GM21515 (cell line): ENCODE data around the gene EDA2R.
A peak's percentile ranks its signal among the peaks of the same experiment; 100 is the strongest.

Source experiments
- ATAC-seq: cut with Tn5 transposase; IDR thresholded peaks from one replicate; pipeline ENCODE4 v1.9.1; 2021; ENCODE audit not compliant: unreplicated experiment

EDA2R gene, protein sequence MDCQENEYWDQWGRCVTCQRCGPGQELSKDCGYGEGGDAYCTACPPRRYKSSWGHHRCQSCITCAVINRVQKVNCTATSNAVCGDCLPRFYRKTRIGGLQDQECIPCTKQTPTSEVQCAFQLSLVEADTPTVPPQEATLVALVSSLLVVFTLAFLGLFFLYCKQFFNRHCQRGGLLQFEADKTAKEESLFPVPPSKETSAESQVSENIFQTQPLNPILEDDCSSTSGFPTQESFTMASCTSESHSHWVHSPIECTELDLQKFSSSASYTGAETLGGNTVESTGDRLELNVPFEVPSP

DNA sequence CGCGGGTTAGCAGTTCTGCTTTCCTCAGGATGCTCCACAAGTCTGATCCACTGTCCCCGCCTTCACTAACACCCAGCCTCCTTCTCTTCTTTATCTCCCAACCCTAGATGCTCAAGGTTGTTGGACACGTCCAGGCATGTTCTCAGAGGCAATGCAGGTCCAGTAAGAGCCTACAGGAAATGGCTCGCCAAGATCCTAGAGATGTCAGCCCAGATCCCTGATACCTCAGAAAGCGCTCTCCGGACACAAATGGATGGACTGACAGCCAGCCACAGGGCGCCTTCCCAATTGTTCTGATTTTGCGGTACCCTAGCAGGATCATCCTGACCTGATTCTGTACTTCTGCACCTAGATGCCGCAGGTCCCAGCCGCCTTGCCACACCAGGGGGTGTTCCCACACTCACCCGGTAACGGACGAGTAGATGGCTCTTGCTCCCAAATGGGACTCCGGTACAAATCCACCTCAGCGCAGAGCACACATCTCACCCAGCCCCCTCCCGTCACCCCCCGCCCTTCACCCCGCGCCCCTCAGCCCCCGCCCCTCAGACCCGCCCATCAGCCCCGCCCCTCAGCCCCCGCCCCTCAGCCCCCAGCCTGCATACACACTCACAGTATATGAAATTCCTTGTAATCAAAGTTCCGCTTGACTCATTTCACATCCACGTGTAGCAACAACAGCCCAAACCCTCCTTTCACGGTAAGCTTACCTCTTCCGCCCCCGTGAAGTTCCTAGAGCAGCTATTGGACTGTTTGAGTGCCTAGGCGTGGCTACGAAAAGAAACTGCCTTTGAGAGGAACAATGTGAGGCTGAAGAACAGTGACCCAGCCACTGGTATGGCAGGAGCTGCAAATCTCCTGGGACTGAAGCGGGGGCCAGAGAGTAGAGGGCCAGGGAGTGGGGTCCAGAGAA lies at the start of gene EDA2R:
TSS of gene EDA2R (minus strand) at position 488 of the 910 bp plus-strand sequence. CDS start 23,058 bp downstream, outside the sequence.
- peak; percentile 96 for ATAC-seq

DNA sequence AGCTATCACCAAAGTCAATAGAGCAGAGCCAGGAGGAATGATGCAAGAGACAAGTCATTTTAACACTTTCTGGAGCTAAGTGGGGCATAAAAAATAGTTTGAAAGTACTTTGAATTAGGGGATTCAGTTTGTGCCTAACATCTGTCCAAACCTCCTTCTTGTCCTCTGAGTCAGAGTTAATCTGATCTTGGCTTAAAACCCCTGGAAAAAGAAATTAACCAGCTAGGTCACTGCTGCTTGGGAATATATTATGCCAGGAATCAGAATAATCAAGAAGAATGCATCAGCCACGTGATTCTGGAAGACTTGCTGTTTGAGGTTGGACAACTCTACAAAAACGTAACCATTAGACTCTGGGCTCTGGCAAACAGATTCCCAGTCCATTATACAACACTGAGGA lies 45.3 kb upstream of the EDA2R start:
- no peak for ATAC-seq

DNA sequence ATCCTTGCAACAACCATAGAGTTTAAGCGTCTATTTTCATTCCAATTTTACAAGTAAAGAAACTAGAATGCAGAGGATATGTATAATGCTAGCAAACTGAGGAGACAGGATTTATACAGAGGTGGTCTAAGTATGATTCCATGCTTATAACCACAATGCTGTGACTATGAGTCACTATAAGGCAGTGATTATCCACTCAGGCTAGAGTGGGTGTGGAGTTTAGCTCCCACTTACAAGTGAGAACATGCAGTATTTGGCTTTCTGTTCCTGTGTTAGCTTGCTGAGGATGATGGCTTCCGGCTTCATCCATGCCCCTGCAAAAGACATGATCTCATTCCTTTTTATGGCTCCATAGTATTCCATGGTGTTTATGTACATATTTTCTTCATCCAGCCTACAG lies 41.6 kb upstream of the EDA2R start:
- ATAC-seq: no peak

DNA sequence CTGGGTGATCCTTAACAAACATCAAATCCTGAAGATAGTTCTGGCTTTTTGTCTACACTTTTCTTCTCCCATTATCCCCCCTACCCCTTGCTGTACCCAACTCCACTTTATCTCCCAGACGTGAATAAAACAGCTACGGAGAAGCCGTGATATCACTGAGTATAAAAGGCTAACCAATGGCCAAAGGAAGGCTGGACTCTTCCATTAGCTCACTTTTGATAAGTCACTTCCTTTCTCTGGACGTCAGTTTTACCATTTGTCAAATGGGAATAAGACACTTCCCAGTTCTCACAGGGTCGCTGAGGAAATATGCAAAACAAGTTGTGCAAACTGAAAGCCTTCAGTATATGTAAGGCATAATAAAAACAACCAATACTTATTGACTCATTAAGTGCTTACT lies 38.6 kb upstream of the EDA2R start:
- ATAC-seq: no peak

DNA sequence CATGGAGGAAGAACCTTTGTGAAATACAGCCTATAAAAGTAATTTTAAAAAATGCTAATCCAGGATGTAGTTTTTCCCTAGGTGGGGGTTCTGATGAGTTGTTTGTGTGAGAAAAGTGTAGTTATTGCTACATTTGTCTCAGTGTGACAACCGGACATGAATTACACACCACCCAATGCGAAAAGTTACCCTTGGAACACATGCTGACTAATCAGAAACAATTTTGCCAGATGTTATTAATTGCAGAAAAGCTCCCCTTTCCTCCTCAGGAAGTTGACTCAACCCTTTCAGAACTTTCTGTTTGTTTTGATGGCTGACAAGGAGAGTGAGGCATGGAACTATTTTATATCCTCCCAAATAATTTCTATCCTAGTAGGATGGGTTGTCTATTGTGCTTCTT lies 38.1 kb upstream of the EDA2R start:
- ATAC-seq: no peak

DNA sequence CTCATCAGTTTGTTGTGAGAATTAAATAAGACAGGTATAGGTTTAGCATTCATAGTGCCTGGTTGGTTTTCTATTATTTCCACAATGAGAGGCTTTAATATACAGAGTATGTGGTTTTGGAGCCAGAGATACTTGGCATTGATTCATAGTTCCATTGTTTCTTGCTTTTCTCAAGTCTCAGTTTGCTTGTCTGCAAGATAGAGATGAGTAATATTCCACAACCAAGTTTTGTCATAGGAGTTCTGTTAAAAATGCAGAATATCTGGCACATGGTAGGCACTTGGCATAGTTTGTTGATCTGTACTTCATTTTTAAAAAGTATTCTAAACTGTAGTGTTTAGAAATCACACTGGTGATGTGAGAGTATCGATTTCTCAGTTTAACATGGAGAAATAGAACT lies 37.5 kb upstream of the EDA2R start:
- no peak for ATAC-seq

DNA sequence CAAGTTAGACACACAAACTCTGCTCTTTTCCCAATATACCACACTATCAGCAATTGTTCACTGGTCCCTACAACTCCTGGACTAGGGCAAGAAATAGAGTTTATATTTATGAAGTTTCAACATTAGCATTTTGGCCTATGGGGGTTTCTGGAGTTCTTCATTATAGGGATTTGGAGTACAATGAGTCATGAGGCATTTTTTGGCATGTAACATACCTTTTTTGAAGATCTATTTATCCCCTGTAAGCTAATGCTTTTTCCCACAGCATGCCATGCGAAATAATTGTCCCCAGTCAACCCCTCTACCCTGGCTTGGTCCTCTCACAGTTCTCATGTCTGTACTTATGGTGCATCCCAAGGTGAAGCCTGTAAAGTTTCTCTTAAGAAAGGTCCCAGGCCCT lies 36.7 kb upstream of the EDA2R start:
- no peak for ATAC-seq

DNA sequence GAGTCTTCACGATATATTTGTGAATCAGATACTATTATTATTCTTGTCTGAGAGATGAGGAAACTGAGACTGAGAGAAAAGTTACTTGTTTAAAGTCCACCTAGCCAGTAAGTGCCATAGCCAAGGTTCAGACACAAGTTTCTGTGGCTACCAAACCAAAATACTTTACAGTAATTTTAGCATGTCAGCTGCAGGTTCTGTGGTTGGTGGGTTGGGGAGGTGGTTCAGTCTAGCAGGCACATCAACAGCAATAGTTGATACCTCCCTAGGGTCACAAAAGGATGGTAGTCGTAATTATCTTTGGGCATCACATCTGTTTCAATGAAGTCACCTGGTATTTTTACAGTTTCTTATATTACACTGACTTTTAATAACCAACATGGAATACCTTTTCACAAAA lies 35.6 kb upstream of the EDA2R start:
- no peak for ATAC-seq

DNA sequence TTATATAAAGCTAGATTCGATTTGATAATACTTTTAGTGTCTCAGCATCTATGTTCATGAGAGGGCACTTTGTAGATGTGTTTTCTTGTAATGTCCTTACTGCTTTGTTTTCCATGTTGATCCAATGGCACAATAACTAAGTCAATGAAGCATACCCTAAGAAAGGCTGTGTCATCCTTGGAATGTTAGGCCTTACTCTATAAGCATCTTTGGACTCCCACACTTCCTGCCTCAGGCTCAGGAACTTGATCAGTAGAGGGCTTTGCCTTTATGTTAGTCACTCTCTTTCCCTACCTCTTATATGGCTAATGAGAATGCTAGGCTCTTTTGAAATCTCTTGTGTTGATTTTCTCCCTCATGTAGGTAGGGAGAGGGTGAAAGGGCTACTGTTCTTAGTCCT lies 33.2 kb upstream of the EDA2R start:
- ATAC-seq: no peak

DNA sequence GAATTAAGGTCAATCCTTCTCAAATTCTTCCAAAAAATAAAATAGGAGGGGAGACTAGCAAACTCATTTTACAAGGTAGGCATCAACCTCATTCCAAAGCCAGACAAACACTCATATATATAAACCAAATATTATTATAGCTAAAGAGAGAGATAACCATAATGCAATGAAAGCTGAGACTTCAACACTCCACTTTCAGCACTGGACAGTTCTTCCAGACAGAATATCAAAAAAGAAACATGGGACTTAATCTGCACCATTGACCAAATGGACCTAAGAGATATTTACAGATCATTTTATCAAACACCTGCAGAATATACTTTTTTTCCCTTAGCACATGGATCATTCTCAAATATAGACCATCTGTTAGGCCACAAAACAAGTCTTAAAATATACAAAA lies 15.5 kb upstream of the EDA2R start:
- ATAC-seq: no peak

DNA sequence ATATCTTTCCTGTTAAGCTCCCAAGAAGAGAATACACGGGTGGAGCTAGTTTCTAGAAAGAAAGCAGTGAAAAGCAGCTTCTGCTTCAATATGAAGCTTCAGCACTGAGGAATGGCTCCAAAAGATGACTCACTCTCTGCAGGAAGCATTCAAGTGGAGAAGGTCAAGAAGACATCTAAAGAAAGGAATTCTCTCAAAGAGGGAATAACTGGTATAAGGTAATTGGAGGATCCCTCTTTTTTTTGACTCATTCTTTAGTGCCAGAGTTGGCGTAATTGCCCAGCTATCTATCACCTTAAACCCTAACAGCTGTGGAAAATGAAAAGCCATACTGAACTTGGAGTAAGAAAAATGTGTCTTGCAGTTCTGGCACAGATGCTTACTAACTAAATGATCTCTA lies 3.5 kb downstream of the EDA2R start:
- no peak for ATAC-seq

DNA sequence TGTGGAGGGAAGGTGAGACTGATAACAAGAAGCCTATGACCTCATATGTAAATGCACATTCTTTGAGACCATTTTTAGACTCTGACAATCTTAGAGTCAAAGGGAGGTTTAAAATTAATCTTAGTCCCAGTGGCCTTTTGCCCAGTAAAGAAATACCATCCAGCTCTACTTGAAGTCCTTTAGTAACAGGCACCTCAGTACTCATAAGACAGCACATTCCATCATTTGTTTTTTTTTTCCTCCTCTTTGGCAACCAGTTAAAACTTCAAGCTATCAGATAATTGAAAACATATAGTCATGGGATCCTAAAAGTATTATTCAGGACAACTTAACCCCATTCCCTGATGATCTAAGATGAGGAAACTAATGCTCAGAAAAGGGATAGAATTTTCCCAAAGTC lies 4.6 kb downstream of the EDA2R start:
- ATAC-seq: no peak

DNA sequence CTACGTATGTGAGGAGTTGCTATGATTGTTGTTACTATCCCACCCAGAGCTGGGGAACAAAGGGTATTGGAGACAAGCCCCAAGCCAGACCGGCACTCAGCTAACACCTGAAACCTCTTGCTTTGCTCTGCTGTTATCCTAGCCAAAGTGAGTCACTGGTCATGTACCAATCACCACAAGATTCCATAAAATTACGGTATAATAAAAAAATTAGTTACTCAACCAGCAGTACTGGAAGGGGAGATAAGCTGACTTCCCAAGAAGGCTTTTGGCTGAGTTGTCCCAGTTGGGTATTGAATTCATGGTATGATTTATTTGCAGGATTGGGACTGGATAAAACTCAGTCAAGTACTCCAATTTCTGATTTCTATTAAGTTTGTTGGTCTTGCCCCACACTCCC lies 5.3 kb downstream of the EDA2R start:
- no peak for ATAC-seq

DNA sequence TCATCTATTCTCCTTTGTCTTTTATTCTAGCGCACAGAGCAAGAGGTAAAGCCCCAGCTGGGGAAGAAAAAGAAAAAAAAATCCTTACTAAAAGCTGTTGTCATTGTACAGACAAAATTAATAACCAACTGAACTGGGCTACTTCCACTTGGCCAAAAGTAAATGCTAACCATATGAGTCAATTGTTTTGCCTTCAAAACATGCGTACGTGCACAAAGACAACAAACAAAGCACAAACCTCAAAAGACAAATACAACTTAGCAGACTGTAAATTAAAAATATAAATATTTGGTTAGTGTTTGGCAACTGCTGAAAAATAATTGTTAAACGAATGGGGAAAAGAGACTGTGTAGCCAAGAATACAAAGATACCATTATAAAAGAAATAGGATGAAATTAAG lies 5.9 kb downstream of the EDA2R start:
- no peak for ATAC-seq

DNA sequence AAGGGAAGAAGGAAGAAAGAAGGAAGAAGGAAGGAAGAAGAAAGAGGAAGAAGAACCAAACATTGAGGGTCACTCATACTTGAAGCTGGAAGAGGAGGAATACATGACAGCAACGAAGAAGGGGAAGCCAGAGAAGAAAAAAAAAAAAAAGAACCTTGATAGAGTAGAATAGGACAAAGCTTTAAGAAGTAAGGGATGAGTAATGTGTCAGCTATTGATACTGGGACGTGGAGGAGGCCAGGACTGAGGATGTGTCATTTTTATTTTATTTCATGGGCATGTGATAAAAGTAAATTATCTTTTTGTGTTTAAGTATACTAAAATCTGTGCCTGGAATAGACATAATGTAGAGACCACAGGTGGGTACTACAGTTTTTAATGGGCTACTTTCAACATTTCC lies 6.4 kb downstream of the EDA2R start:
- no peak for ATAC-seq

DNA sequence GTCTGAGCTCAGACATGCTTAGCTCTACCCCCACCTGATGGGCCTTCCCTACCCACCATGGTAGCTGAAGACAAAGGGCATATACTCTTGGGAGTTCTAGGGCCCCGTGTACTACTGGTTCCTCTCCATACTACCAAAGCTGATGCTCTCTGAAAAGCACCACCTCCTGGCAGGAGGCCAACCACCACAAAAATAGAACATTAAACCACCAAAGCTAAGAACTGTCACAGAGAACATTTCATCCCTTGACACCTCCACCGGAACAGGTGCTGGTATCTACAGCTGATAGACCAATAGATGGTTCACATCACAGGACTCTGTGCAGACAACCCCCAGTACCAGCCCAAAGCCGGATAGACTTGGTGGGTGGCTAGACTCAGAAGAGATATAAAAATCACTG lies 13.4 kb downstream of the EDA2R start:
- ATAC-seq: peak; percentile 52

DNA sequence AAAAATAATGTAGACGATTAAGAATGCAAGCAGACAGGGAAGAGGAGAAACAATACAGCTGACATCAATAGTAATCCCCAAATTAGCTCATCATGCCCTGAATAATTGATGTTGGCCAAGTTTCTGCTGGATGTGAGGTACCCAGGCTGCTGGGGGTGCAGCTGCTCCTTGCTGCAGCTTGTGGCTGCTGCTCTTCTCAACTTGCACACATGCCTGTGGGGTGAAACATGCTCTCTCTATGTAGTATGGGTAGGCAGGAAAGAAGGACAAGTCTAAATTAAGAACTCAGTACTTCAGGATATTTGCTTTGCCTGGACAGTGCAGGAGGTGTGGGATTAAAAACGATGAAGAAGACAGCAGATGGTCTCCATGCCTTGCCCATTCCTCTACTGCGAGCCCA lies 16.7 kb downstream of the EDA2R start:
- no peak for ATAC-seq

DNA sequence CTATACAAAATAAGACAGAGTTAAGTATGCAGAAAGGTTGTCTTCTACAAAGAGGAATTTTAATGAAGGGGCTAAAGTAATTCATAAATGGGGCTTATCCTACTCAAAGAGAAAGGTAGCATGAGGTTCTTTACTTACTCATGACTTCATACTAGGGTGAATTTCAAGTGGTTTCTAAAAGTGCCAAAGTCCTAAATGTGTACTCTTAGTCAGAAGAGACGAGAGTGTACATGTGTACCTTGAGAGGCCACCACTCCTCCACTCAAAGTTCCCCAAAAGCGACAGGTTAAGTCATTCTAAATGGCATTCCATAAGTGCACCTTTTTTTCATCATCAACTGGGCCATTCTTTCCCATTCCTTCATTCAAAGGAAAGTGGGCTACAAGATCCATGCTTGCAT lies 21.9 kb downstream of the EDA2R start:
- ATAC-seq: no peak

DNA sequence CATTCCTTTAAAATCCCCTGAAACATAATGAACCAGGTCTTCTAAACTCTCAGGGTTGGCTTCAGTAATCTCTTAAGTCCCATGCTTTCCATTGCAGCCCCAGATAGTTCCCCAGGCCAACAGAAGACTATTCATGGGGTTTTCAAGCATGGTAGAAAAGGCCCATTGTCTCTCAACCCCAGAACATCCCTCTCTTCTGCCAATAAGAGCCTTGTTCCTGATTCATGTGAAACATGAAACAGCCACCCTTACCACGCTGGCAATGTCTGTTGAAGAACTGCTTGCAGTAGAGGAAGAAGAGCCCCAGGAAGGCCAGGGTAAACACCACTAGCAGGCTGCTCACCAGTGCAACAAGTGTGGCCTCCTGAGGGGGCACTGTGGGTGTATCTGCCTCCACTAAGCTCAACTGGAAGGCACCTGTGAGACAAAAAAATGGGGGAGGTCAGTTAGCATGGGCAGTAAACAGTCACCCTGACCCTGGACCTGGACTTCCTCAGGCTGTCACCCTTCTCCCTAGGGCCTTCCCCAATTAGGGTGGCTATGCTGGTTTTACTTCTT lies 36.4 kb downstream of the EDA2R start:
- no peak for ATAC-seq

DNA sequence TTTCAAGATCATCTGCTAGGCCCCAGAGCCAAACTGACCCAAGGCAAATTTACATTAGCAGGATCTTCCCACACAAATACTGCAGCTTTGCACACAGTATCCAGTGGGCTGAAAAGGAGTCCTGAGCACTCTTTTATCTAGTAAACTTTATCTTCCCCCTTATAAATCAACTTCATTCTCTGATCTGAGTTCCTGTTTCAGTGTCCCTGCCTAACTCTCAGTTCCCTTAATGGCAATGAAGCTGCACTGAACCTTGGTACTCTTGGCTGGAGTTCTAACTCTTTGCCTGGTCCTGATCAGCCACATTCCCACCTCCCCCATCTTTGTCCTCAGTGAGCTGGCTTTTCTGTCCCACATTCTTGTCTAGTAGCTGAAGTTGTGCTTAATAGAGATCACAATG lies 37.4 kb downstream of the EDA2R start:
- no peak for ATAC-seq

DNA sequence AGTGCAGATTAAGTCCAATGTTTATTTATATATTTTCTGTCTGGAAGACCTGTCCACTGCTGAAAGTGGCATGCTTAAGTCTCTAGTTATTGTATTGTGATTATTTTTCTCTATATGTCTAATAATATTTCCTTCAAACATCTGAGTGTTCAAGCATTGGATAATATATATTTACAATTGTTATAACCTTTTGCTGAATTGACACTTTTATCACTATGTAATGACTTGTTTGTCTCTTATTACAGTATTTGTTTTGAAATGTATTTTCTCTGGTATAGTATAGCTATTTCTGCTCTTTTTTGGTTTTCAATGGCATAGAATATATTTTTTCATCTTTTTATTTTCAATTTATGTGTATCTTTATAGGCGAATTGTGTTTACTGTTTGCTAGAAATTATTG lies 59.7 kb downstream of the EDA2R start:
- no peak for ATAC-seq

DNA sequence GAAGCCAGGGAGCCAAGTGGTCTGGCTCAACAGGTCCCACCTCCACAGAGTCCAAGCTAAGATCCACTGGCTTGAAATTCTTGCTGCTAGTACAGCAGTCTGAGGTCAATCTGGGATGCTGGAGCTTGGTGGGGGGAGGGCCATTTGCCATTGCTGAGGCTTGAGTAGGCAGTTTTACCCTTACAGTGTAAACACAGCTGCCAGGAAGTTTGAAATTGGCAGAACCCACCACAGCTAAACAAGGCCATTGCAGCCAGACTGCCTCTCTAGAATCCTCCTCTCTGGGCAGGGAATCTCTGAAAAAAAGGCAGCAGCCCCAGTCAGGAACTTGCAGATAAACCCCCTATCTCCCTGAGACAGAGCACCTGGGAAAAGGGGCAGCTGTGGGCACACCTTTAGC lies 84.9 kb downstream of the EDA2R start:
- ATAC-seq: no peak
